HCT116 (cell line): ENCODE results near the gene MEIS2. TPM values are rescaled to one million over a fixed set of nuclear protein-coding genes. Genes with fewer than 3 reads are reported as not detected.

Experiments used
- ATAC-seq: fragments of 200-7000 bp; cut with Tn5 transposase; 2 replicates; pipeline ENCODE4 v1.9.1; 2020; ENCODE audit warnings: mild to moderate bottlenecking, moderate library complexity
- BruUV-seq: library from RNA; stranded (reverse); fragments of 400-500 nt; replicated peaks from 2 replicates; lab custom pipeline; 2021; lab: Mats Ljungman, UMichigan
- CTCF ChIA-PET: fragments of 300-600 bp; sonication (Branson Sonifier 250); formaldehyde crosslinking; loops from one replicate; lab custom pipeline; 2021; ENCODE audit warnings: antibody characterized with exemption; lab: Charles Lee
- POLR2A ChIA-PET: fragments of 300-600, 350-600 bp; sonication (Branson Sonifier 250); formaldehyde crosslinking; loops from one replicate; lab custom pipeline; 2021; ENCODE audit warnings: antibody characterized with exemption; lab: Charles Lee
- RAD21 ChIA-PET, 2 experiments: fragments of 300-600 bp; sonication (Branson Sonifier 250); formaldehyde crosslinking; loops; one replicate each; lab custom pipeline; 2023; ENCODE audit warnings: low total read pairs in 2 of 2; ENCODE audit not compliant: uncharacterized antibody in 2 of 2, unreplicated experiment in 2 of 2, low non-redundant PET in 1 of 2; lab: Charles Lee
- DNase-seq: peaks from one replicate; pipeline ENCODE4 v3.0.0-alpha.2; 2010; ENCODE audit warnings: low read depth, low spot score
- H2AFZ ChIP-seq: fragments of 200-600 bp; shearing (Covaris generic), sonication (generic); 2 replicates; pipeline ENCODE4 v1.6.1; 2017; ENCODE audit warnings: low read depth, mixed run types, mixed read lengths, antibody characterized with exemption, low read length; ENCODE audit not compliant: poor library complexity, severe bottlenecking
- H3K27ac ChIP-seq: 2 replicates; pipeline ENCODE4 v1.5.1; 2012; ENCODE audit warnings: low read depth, low read length
- H3K27me3 ChIP-seq: fragments of 200-600 bp; sonication (generic); 2 replicates; pipeline ENCODE4 v1.6.1; 2016; ENCODE audit warnings: mixed run types, low read length, mixed read lengths; ENCODE audit not compliant: insufficient read depth
- H3K36me3 ChIP-seq, 2 experiments: fragments of 200-500 bp in 1 of 2; fragments of 200-600 bp in 1 of 2; sonication (Bioruptor generic) in 1 of 2; sonication (generic) in 1 of 2; 2 replicates each; pipeline versions ENCODE4 v1.5.1 to v1.6.1; 2014 to 2016; ENCODE audit warnings: low read length in 2 of 2, inconsistent platforms in 1 of 2, mixed read lengths in 1 of 2, mixed run types in 1 of 2; ENCODE audit not compliant: insufficient read depth in 2 of 2, control insufficient read depth in 1 of 2
- H3K4me1 ChIP-seq, 2 experiments: fragments of 200-600 bp in 1 of 2; sonication (generic) in 1 of 2; 2 replicates each; pipeline versions ENCODE4 v1.5.1 to v1.6.1; 2012 to 2017; ENCODE audit warnings: low read length in 2 of 2, inconsistent platforms in 1 of 2, mild to moderate bottlenecking in 1 of 2, mixed read lengths in 1 of 2, mixed run types in 1 of 2, moderate library complexity in 1 of 2; ENCODE audit not compliant: insufficient read depth in 2 of 2, control insufficient read depth in 1 of 2
- H3K4me2 ChIP-seq: fragments of 200-600 bp; sonication (generic); 2 replicates; pipeline ENCODE4 v1.6.1; 2017; ENCODE audit warnings: mixed run types, low read length, mixed read lengths
- H3K4me3 ChIP-seq, 2 experiments: fragments of 200-600 bp in 1 of 2; sonication (generic) in 1 of 2; replicated peaks in 1 of 2; 2 replicates each; pipeline ENCODE4 v1.5.1; 2011 to 2016; ENCODE audit warnings: low read length in 2 of 2, control low read depth in 1 of 2, low read depth in 1 of 2, mild to moderate bottlenecking in 1 of 2, mixed read lengths in 1 of 2, mixed run types in 1 of 2
- H3K79me2 ChIP-seq: fragments of 200-600 bp; sonication (generic); 2 replicates; pipeline ENCODE4 v1.6.1; 2017; ENCODE audit warnings: mild to moderate bottlenecking, mixed run types, low read length, moderate library complexity, mixed read lengths; ENCODE audit not compliant: insufficient read depth
- H3K9ac ChIP-seq: fragments of 200-600 bp; sonication (generic); 2 replicates; pipeline ENCODE4 v1.6.1; 2016; ENCODE audit warnings: low read length, mixed read lengths
- H3K9me2 ChIP-seq: fragments of 200-600 bp; sonication (generic), shearing (Covaris generic); 2 replicates; pipeline ENCODE4 v1.6.1; 2017; ENCODE audit warnings: mixed run types, mild to moderate bottlenecking, moderate library complexity; ENCODE audit not compliant: insufficient read depth
- H3K9me3 ChIP-seq, 2 experiments: fragments of 200-500 bp in 1 of 2; fragments of 200-600 bp in 1 of 2; sonication (Bioruptor generic) in 1 of 2; sonication (generic) in 1 of 2; 2 replicates each; pipeline ENCODE4 v1.6.1; 2014 to 2017; ENCODE audit warnings: low read length in 2 of 2, mixed read lengths in 2 of 2, inconsistent platforms in 1 of 2, low read depth in 1 of 2, mild to moderate bottlenecking in 1 of 2, mixed run types in 1 of 2, moderate library complexity in 1 of 2; ENCODE audit not compliant: control insufficient read depth in 1 of 2, insufficient read depth in 1 of 2
- H4K20me1 ChIP-seq: fragments of 200-600 bp; sonication (generic), shearing (Covaris generic); 2 replicates; pipeline ENCODE4 v1.6.1; 2017; ENCODE audit warnings: mixed run types, mild to moderate bottlenecking, moderate library complexity; ENCODE audit not compliant: insufficient read depth
- ATF3 ChIP-seq: IDR thresholded peaks from 2 replicates; pipeline ENCODE4 v1.6.1; 2012
- CEBPB ChIP-seq: IDR thresholded peaks from 2 replicates; pipeline ENCODE4 v1.6.1; 2012; ENCODE audit warnings: low read depth
- ELF1 ChIP-seq: IDR thresholded peaks from 2 replicates; pipeline ENCODE4 v1.6.1; 2012; ENCODE audit warnings: low read depth, borderline replicate concordance
- EZH2 ChIP-seq: fragments of 200-600 bp; sonication (generic); IDR thresholded peaks from 2 replicates; pipeline ENCODE4 v1.6.1; 2017; ENCODE audit warnings: antibody characterized with exemption, mixed run types
- EZH2phosphoT487 ChIP-seq: fragments of 200-600 bp; IDR thresholded peaks from 2 replicates; pipeline ENCODE4 v1.6.1; 2018; ENCODE audit warnings: antibody characterized with exemption, borderline replicate concordance
- FOSL1 ChIP-seq: IDR thresholded peaks from 2 replicates; pipeline ENCODE4 v1.6.1; 2012; ENCODE audit warnings: low read depth
- RAD21 ChIP-seq: IDR thresholded peaks from 2 replicates; pipeline ENCODE4 v1.6.1; 2012; ENCODE audit warnings: low read depth, mild to moderate bottlenecking
- REST ChIP-seq: IDR thresholded peaks from 2 replicates; pipeline ENCODE4 v1.6.1; 2012; ENCODE audit warnings: low read depth
- SRF ChIP-seq: IDR thresholded peaks from 2 replicates; pipeline ENCODE4 v1.6.1; 2012; ENCODE audit warnings: low read depth
- YY1 ChIP-seq: IDR thresholded peaks from 2 replicates; pipeline ENCODE4 v1.6.1; 2011; ENCODE audit warnings: low read length, low read depth, moderate library complexity, mild to moderate bottlenecking; ENCODE audit not compliant: insufficient replicate concordance; ENCODE audit errors: extremely low read depth
- ZBTB33 ChIP-seq: IDR thresholded peaks from 2 replicates; pipeline ENCODE4 v1.6.1; 2011; ENCODE audit warnings: mild to moderate bottlenecking, low read length, moderate library complexity; ENCODE audit not compliant: insufficient replicate concordance; ENCODE audit errors: extremely low read depth
- ZFX ChIP-seq: fragments of 450-650 bp; IDR thresholded peaks from 2 replicates; pipeline ENCODE4 v1.6.1; 2017
- intact Hi-C: fragments of 100-400 bp; cut with micrococcal nuclease; formaldehyde crosslinking; loops from 2 replicates; pipeline ENCODE4 v1.10.0; 2022
- total RNA-seq: library from RNA; stranded (reverse); gene quantifications from one replicate; pipeline ENCODE4 v1.2.1, GENCODE V29; 2021; ENCODE audit not compliant: unreplicated experiment

The MEIS2 gene
- total RNA-seq, 1 experiment from 2014 or later = 11.5 TPM

- RAD21 ChIA-PET = no interaction called here
- H3K9me2 ChIP-seq = no peaks in the 10 kb centered on the region
- TF ChIP-seq ZBTB33 = no peak
- TF ChIP-seq FOSL1 = no peak
- TF ChIP-seq ZFX = no peak
- no peak for TF ChIP-seq SRF
- TF ChIP-seq ELF1 = no peak
- no peak for TF ChIP-seq ATF3
- TF ChIP-seq EZH2 = no peak
- no peak overlapping the region for H3K4me3 ChIP-seq
- H3K36me3 ChIP-seq = no peaks in the 10 kb centered on the region
- H3K79me2 ChIP-seq = no peaks in the 10 kb centered on the region
- intact Hi-C loops = no loop called here
- ATAC-seq = no peak
- no peaks in the 10 kb centered on the region for H3K9me3 ChIP-seq
- no peak overlapping the region for H2AFZ ChIP-seq
- DNase-seq = no peak
- no peaks in the 10 kb centered on the region for H3K27me3 ChIP-seq
- H4K20me1 ChIP-seq = no peaks in the 10 kb centered on the region; the same call in 1 of the 2 replicates
- no peak overlapping the region for H3K9ac ChIP-seq
- CTCF ChIA-PET = no interaction called here
- H3K4me1 ChIP-seq = no peaks in the 10 kb centered on the region
- H3K4me2 ChIP-seq = no peak overlapping the region
- H3K27ac ChIP-seq = no peak overlapping the region
- BruUV-seq = no TSS peak
- POLR2A ChIA-PET = no interaction called here
These were observed 48.4 kb upstream of the MEIS2 start for GRCh38 chr15:37148714-37149113.

GRCh38 chr15:37143351-37143750 lies 43.0 kb upstream of the MEIS2 start:
- ATAC-seq = no peak
- Histone ChIP-seq H3K4me2 (no peak overlapping the region), H3K9ac (no peak overlapping the region), H3K9me3 (no peaks in the 10 kb centered on the region), H2AFZ (no peak overlapping the region), H3K27ac (no peak overlapping the region), H3K4me3 (no peak overlapping the region), H3K9me2 (no peaks in the 10 kb centered on the region)
- intact Hi-C loops = no loop called here
- RAD21 ChIA-PET = no interaction called here
- BruUV-seq = no TSS peak
- CTCF ChIA-PET = interaction anchor here (1.5 kb wide), 1 partner anchor 748 kb away, joined by 3 read pairs; no protein-coding TSS in a partner anchor
- DNase-seq = no peak
- POLR2A ChIA-PET = no interaction called here
- TF ChIP-seq YY1 (no peak), ATF3 (no peak), FOSL1 (no peak), EZH2phosphoT487 (no peak), REST (no peak), CEBPB (no peak), RAD21 (no peak), SRF (no peak)
- TF ChIP-seq, all 23 proteins: peak for 0
- Histone ChIP-seq H4K20me1 (no peaks in the 10 kb centered on the region), H3K27me3 (no peaks in the 10 kb centered on the region), H3K79me2 (no peaks in the 10 kb centered on the region), H3K4me1 (no peaks in the 10 kb centered on the region), H3K36me3 (no peaks in the 10 kb centered on the region)
